Fibroblast of peridontal ligament (primary cell): ENCODE measurements around the gene FAM136A.
"Not testable (repeated sequence)": the region's sequence is repeated elsewhere in the genome, so short reads cannot be mapped to it uniquely, and the experiment has no call there.

Experiments
- DNase-seq: peaks from one replicate; pipeline ENCODE4 v3.0.0-alpha.2; 2010; ENCODE audit errors: extremely low read depth

The FAM136A gene

DNA sequence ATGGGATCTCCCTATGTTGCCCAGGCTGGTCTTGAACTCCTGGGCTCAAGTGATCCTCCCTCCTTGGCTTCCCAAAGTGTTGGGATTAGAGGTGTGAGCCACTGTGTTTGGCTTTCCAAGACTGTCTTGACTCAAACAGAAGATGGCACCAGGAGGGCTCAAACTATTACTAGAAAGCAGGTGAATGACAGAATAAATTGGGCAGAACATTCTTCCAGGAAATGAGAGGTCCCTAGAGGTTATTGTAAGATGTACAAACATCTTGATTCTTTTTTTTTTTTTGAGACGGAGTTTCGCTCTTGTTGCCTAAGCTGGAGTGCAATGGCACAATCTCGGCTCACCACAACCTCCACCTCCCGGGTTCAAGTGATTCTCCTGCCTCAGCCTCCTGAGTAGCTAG, 4.0 kb downstream of the FAM136A start:
- not testable (repeated sequence) for DNase-seq

DNA sequence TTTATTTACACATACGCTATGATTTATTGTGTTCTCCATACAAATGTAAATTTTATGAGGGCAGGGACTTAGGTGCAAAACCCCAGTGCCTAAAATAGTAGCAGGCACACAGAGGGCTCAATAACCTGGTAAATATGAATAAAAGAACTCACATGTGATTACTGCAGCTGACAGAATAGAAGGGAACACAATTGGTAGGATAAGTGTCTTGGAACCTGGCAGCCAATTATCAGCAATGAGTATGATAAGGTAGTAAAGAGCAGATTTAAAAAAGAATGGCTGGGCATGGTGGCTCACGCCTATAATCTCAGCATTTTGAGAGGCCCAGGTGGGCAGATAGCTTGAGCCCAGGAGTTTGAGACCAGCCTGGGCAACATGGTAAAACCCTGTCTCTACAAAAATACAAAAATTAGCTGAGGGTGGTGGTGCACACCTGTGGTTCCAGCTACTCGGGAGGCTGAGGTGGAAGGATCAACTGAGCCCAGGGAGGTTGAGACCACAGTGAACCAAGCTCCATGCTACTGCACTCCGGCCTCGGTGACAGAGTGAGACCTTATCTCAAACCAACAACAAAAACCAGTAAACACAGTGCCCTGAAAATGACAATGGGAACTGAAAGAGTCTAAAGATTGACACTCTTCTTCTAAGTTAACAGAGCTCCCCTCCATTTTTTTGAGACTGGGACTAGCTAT, 18.2 kb downstream of the FAM136A start:
- DNase-seq: no peak

DNA sequence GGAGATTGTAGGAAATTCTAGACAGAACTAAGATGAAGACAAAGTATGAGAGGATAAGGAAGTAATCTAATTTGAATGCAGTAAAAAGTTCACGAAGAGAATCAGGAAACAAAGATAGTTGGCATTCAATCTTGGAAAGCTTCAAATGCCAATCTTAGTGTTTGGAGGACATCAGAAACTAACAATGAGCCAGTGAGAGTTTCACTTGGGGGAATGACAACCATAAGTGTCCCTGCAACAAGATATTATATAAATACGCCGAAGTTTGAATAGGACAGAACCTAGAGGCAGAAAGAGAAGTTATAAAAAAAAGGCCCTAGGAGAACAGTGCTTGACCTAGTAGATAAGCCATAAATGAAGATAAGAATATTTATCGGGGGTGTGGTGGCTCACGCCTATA, 19.4 kb downstream of the FAM136A start:
- no peak for DNase-seq

DNA sequence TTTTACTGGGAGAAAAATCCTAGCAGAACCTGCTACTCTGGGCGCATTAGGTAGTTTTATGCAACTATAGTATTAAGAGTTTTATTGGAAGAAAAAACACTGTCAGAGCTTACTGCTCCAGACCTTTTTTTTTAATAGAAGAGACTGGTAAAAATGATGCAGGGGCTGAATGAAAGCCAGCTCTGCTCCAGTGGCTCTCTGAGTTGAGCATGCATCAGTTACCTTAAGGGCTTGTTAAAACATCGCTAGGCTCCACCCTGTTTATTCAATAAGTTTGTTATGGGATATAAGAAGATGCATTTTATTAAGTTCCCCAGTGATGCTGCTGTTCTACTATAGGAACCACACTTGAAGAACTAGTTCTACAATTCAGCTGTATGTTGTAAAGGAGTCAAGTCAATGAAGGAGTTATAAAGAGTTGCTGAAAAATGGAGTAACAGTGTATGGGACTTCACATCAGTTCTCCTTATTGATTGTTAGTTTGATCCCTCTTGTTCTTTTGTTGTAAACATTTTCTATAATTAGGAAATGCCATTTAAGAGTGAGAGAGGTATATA, 21.5 kb downstream of the FAM136A start:
- DNase-seq: no peak

DNA sequence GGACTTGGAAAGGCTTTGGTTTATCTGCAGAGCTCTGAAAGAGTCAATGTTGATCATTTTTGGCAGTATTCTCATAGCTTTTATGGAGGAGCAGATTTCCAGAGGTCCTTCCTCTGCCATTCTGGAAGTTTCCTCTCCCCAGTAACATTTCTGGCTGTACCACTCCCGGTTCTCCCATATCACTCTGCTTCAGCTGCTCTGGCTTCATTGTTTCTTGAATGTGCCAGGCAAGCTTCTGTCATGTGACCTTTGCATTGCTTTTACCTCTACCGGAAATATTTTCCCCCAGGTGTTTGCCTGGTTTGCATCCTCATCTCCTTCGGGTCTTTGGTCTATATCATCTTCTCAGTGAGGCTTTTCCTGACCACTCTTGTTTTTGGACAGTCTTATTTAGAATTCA, 31.5 kb downstream of the FAM136A start:
- DNase-seq: no peak

DNA sequence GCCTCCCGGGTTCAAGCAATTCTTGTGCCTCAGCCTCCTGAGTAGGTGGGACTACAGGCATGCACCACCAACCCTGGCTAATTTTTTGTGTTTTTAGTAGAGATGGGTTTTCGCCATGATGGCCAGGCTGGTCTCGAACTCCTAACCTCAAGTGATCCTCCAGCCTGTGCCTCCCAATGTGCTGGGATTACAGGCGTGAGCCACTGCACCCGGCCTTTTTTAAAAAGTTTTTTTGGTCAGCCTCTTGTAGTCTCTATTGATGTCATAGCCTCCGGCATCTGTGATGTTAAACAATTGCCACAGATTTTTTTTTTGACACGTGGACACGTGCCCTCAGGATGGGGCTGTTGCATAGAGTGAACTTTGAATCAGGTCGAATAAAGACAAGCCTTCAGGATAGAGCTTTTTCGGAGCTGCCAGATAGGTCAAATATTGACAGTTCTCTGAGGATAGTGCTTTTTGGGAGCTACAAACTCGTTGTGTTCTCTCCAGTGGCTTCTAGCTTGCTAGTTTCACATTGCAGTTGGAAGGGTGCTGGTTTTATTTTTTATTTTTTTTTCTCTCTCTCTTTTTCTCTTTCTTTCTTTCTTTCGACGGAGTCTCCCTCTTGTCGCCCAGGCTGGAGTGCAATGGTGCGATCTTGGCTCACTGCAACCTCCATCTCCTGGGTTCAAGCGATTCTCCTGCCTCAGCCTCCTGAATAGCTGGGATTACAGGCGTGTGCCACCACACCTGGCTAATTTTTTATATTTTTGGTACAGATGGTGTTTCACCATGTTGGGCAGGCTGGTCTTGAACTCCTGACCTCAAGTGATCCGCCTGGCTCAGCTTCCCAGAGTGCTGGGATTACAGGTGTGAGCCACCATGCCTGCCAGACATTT, 32.2 kb downstream of the FAM136A start:
- DNase-seq: not testable (repeated sequence)

DNA sequence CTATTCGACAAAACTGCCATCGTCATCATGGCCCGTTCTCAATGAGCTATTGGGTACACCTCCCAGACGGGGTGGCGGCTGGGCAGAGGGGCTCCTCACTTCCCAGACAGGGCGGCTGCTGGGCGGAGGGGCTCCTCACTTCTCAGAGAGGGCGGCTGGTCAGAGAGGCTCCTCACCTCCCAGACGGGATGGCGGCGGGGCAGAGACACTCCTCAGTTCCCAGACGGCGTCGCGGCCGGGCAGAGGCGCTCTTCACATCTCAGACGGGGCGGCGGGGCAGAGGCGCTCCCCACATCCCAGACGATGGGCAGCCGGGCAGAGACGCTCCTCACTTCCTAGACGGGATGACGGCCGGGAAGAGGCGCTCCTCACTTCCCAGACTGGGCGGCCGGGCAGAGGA, 34.9 kb downstream of the FAM136A start:
- DNase-seq: not testable (repeated sequence)

DNA sequence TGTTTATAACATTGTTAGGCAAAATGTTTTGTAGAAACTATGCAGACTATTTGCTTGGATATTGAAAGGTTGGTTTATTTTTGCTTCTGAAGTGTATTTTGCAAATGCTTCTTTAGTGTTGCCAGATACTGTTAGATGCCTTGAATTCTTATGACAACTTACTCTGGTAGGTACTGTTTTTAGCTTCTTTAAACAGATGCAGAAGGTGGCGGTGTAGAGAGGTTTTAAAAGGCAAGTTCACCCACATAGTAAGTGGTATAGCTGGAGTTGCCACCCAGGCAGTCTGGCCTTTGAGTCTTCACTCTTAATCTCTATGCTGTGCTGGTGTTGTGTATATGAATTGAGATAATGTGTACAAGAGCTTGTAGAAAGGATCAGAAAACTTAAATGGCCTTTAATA, 40.4 kb downstream of the FAM136A start:
- DNase-seq: peak; percentile 6

- DNase-seq: peak; percentile 61
Observed at GRCh38 chr2:70258532-70258875, 43.4 kb downstream of the FAM136A start.

GRCh38 chr2:70255637-70256314, 46.1 kb downstream of the FAM136A start:
- no peak for DNase-seq

DNA sequence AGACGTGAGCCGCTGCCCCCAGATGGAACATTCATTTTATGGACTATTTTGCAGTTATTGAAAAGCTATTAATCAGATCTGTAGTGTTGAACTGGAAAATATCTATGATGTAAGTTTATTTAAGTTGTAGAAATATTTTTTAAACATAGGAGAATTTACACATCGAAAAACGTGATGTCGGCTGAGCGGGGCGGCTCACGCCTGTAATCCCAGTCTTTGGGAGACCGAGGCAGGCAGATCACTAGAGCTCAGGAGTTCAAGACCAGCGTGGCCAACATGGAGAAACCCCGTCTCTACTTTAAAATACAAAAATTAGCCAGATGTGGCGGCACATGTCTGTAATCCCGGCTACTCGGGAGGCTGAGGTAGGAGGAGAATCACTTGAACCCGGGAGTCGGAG, 51.4 kb downstream of the FAM136A start:
- no peak for DNase-seq

- peak; percentile 98 for DNase-seq
Observed at GRCh38 chr2:70248181-70248847, 53.6 kb downstream of the FAM136A start, which contains the start of gene TIA1. TIA1 (minus strand) TSS chr2:70248628; CDS start chr2:70248430, 198 bp downstream.

GRCh38 chr2:70247364-70248180, 54.3 kb downstream of the FAM136A start:
- DNase-seq: peak; percentile 52
